ENCODE results near the gene SASH3.

DNA sequence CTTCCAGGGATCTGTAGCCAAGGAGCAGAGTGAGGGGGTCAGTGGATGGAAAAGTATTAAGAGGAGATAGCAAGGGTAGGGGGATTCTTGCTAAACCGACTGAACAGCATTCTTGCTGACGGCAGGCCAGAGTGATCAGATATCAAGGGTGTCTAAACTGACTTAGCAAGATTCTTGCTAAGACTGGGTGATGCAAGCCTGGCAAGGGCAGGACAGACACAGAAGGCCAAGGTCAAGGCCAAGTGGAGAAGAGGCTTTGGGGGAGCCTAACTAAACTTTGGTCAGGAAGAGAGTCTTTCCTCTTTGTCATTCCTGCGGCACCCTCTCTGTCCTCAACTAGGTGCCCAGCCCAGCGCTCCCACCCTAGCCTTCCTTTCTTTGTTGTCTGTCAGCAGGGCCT lies 40.2 kb upstream of the SASH3 start:
- TF ChIP-seq, protein P1, sequence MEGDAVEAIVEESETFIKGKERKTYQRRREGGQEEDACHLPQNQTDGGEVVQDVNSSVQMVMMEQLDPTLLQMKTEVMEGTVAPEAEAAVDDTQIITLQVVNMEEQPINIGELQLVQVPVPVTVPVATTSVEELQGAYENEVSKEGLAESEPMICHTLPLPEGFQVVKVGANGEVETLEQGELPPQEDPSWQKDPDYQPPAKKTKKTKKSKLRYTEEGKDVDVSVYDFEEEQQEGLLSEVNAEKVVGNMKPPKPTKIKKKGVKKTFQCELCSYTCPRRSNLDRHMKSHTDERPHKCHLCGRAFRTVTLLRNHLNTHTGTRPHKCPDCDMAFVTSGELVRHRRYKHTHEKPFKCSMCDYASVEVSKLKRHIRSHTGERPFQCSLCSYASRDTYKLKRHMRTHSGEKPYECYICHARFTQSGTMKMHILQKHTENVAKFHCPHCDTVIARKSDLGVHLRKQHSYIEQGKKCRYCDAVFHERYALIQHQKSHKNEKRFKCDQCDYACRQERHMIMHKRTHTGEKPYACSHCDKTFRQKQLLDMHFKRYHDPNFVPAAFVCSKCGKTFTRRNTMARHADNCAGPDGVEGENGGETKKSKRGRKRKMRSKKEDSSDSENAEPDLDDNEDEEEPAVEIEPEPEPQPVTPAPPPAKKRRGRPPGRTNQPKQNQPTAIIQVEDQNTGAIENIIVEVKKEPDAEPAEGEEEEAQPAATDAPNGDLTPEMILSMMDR (IDR thresholded peaks at IDR 0.05; ENCODE audit: low read depth, low read length) = no peak
- no peak for TF ChIP-seq MYC (IDR thresholded peaks at IDR 0.05; ENCODE audit: low read depth, low read length)
- no peak for TF ChIP-seq POLR2A (IDR thresholded peaks at IDR 0.05; ENCODE audit: extremely low read depth, insufficient read length)
